Stimulated activated CD4-positive, alpha-beta T cell treated with anti-CD3 and anti-CD28 coated beads, Interleukin-1b, Interleukin-23, amount 100 ng/mL, for 1 hour (primary cell): Measurements from ENCODE around the gene CD6.
"Not testable (repeated sequence)": the region's sequence is repeated elsewhere in the genome, so short reads cannot be mapped to it uniquely, and the experiment has no call there.

ENCODE experiments used
- DNase-seq, 2 donors: peaks; one replicate each; pipeline ENCODE4 v3.0.0-alpha.2; 2020; ENCODE audit warnings: low read depth in 2 of 2

CD6 gene

GRCh38 chr11:60951904-60952741 is 19.4 kb upstream of the CD6 start, which contains the start of gene SLC15A3:
Gene SLC15A3, minus strand, starts transcription at chr11:60952176. Its CDS starts 625 bp downstream, at chr11:60951551.
- no peak for DNase-seq

GRCh38 chr11:60952742-60953170 is 18.7 kb upstream of the CD6 start:
- no peak for DNase-seq

- no peak for DNase-seq
Observed at GRCh38 chr11:60953781-60954180, 17.7 kb upstream of the CD6 start.

GRCh38 chr11:60954421-60954820 is 17.1 kb upstream of the CD6 start:
- DNase-seq = no peak

- no peak for DNase-seq
Observed at GRCh38 chr11:60955571-60955970, 15.9 kb upstream of the CD6 start.

GRCh38 chr11:60957188-60957587 is 14.3 kb upstream of the CD6 start:
- DNase-seq = no peak

- no peak for DNase-seq
Observed at GRCh38 chr11:60959431-60959830, 12.0 kb upstream of the CD6 start.

GRCh38 chr11:60960405-60960804 is 11.1 kb upstream of the CD6 start:
- no peak for DNase-seq

- DNase-seq = no peak
Observed at GRCh38 chr11:60964801-60965200, 6.7 kb upstream of the CD6 start.

GRCh38 chr11:60966890-60967289 is 4.6 kb upstream of the CD6 start:
- DNase-seq = no peak

- no peak for DNase-seq
Observed at GRCh38 chr11:60968223-60968622, 3.3 kb upstream of the CD6 start.

- peak; percentile 54 to 72 for DNase-seq
Observed at GRCh38 chr11:60970369-60970774, 1.1 kb upstream of the CD6 start.

GRCh38 chr11:60970890-60971289 is 590 bp upstream of the CD6 start:
- no peak for DNase-seq

- no peak for DNase-seq
Observed at GRCh38 chr11:60972182-60973030, 926 bp downstream of the CD6 start.

- DNase-seq = no peak
Observed at GRCh38 chr11:60973699-60974098, 2.2 kb downstream of the CD6 start.

- DNase-seq = not testable (repeated sequence)
Observed at GRCh38 chr11:60974316-60974715, 2.8 kb downstream of the CD6 start.

GRCh38 chr11:60974726-60975125 is 3.2 kb downstream of the CD6 start:
- DNase-seq = no peak

GRCh38 chr11:60977224-60977623 is 5.7 kb downstream of the CD6 start:
- no peak for DNase-seq

GRCh38 chr11:60977836-60978235 is 6.4 kb downstream of the CD6 start:
- no peak for DNase-seq

- DNase-seq = no peak
Observed at GRCh38 chr11:60978546-60979380, 7.3 kb downstream of the CD6 start.

- DNase-seq = no peak
Observed at GRCh38 chr11:60981515-60981914, 10.0 kb downstream of the CD6 start.

GRCh38 chr11:60982184-60982583 is 10.7 kb downstream of the CD6 start:
- no peak for DNase-seq
